A673 (cell line): ENCODE data around the gene TAF15. TPM values are rescaled to one million over a fixed set of nuclear protein-coding genes. Genes with fewer than 3 reads are reported as not detected.

ENCODE experiments used
- BruUV-seq: library from RNA; stranded (reverse); fragments of 400-500 nt; replicated peaks from 2 replicates; lab custom pipeline; 2021; lab: Mats Ljungman, UMichigan
- CTCF ChIA-PET: fragments of 300-600 bp; sonication (Branson Sonifier 250); formaldehyde crosslinking; loops from one replicate; lab custom pipeline; 2022; ENCODE audit warnings: antibody characterized with exemption; lab: Charles Lee
- POLR2A ChIA-PET: fragments of 300-600 bp; sonication (Branson Sonifier 250); formaldehyde crosslinking; loops from one replicate; lab custom pipeline; 2022; ENCODE audit warnings: antibody characterized with exemption; ENCODE audit not compliant: low non-redundant PET; lab: Charles Lee
- DNase-seq: peaks from one replicate; pipeline ENCODE4 v3.0.0-alpha.2; 2015; ENCODE audit warnings: low spot score
- H3K27ac ChIP-seq: fragments of 200-600 bp; sonication (generic); 2 replicates; pipeline ENCODE4 v1.5.1; 2016; ENCODE audit warnings: mixed run types, low read depth, mild to moderate bottlenecking, mixed read lengths, antibody characterized with exemption, low read length; ENCODE audit not compliant: poor library complexity, severe bottlenecking
- H3K27me3 ChIP-seq: fragments of 200-600 bp; sonication (generic); replicated peaks from 2 replicates; pipeline ENCODE4 v1.6.1; 2017; ENCODE audit warnings: mixed run types, low read depth, mild to moderate bottlenecking, mixed read lengths, antibody characterized with exemption, low read length; ENCODE audit not compliant: insufficient read depth, poor library complexity
- H3K36me3 ChIP-seq: fragments of 200-600 bp; sonication (generic); 2 replicates; pipeline ENCODE4 v1.6.1; 2016; ENCODE audit warnings: mixed run types, mild to moderate bottlenecking, mixed read lengths, antibody characterized with exemption, low read length; ENCODE audit not compliant: insufficient read depth, poor library complexity, severe bottlenecking
- H3K4me1 ChIP-seq: fragments of 200-600 bp; sonication (generic); 2 replicates; pipeline ENCODE4 v1.6.1; 2017; ENCODE audit warnings: mixed run types, mild to moderate bottlenecking, mixed read lengths, antibody characterized with exemption, low read length; ENCODE audit not compliant: insufficient read depth, poor library complexity, severe bottlenecking
- H3K4me3 ChIP-seq: fragments of 200-600 bp; sonication (generic); 2 replicates; pipeline ENCODE4 v1.5.1; 2016; ENCODE audit warnings: low read depth, mixed run types, mild to moderate bottlenecking, mixed read lengths, low read length; ENCODE audit not compliant: poor library complexity, severe bottlenecking
- H3K9me3 ChIP-seq: fragments of 200-600 bp; sonication (generic); 2 replicates; pipeline ENCODE4 v1.6.1; 2016; ENCODE audit warnings: mixed run types, low read depth, mild to moderate bottlenecking, mixed read lengths, antibody characterized with exemption, low read length; ENCODE audit not compliant: poor library complexity, severe bottlenecking
- EZH2 ChIP-seq: fragments of 200-600 bp; sonication (generic); IDR thresholded peaks from 2 replicates; pipeline ENCODE4 v1.6.1; 2017; ENCODE audit warnings: borderline replicate concordance, low read depth, mild to moderate bottlenecking, mixed read lengths, antibody characterized with exemption, low read length; ENCODE audit not compliant: poor library complexity, severe bottlenecking
- intact Hi-C: fragments of 100-400 bp; cut with micrococcal nuclease; formaldehyde crosslinking; loops from one replicate; pipeline ENCODE4 v1.10.0; 2022; ENCODE audit not compliant: unreplicated experiment
- total RNA-seq: library from RNA; stranded (reverse); gene quantifications from 2 replicates; pipeline ENCODE4 v1.2.3, GENCODE V29; 2021
- TF ChIP-seq, protein P1 (sequence below): fragments of 300-800, 200-600 bp; sonication (generic); conservative IDR thresholded peaks from 2 replicates; pipeline ENCODE4 v1.5.1; 2017; ENCODE audit warnings: low read depth, mild to moderate bottlenecking, antibody characterized with exemption, low read length, moderate library complexity, mixed read lengths

Gene TAF15
- total RNA-seq, 1 experiment from 2014 or later = 108 TPM

GRCh38 chr17:35892091-35893035, 83.1 kb downstream of the TAF15 start:
- CTCF ChIA-PET = no interaction called here
- POLR2A ChIA-PET = no interaction called here
- no peaks in the 10 kb centered on the region for H3K9me3 ChIP-seq
- intact Hi-C loops = no loop called here
- no peaks in the 10 kb centered on the region for H3K27me3 ChIP-seq
- BruUV-seq = no TSS peak
- DNase-seq = no peak
- H3K4me3 ChIP-seq = no peak overlapping the region
- no peaks in the 10 kb centered on the region for H3K4me1 ChIP-seq
- TF ChIP-seq, protein P1, sequence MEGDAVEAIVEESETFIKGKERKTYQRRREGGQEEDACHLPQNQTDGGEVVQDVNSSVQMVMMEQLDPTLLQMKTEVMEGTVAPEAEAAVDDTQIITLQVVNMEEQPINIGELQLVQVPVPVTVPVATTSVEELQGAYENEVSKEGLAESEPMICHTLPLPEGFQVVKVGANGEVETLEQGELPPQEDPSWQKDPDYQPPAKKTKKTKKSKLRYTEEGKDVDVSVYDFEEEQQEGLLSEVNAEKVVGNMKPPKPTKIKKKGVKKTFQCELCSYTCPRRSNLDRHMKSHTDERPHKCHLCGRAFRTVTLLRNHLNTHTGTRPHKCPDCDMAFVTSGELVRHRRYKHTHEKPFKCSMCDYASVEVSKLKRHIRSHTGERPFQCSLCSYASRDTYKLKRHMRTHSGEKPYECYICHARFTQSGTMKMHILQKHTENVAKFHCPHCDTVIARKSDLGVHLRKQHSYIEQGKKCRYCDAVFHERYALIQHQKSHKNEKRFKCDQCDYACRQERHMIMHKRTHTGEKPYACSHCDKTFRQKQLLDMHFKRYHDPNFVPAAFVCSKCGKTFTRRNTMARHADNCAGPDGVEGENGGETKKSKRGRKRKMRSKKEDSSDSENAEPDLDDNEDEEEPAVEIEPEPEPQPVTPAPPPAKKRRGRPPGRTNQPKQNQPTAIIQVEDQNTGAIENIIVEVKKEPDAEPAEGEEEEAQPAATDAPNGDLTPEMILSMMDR = no peak
- no peak for TF ChIP-seq EZH2
- H3K27ac ChIP-seq = no peak overlapping the region
- H3K36me3 ChIP-seq = no peaks in the 10 kb centered on the region

DNA sequence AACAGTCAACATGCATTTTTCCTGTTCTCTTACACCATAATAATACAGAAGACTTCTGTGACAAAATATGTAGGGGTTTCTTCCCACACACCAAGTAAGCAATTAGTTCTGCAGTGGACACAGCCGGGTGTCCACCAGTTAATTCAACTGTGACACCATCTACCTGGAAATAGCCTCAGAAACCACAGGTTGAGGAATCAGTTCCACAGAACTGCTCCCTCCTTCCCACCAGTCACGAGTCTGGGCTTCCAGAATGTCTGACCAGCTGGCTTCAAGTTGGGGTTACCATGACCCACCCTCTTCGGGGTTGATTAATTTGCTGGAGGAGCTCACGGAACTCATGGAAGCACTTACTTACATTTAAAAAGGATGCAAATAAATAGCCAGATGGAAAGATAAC, 84.5 kb downstream of the TAF15 start:
- Histone ChIP-seq H3K36me3 (no peaks in the 10 kb centered on the region), H3K9me3 (no peaks in the 10 kb centered on the region), H3K27me3 (no peaks in the 10 kb centered on the region), H3K4me3 (no peak overlapping the region), H3K4me1 (no peaks in the 10 kb centered on the region), H3K27ac (no peak overlapping the region)
- CTCF ChIA-PET = no interaction called here
- DNase-seq = no peak
- TF ChIP-seq EZH2 = no peak
- TF ChIP-seq, protein P1 = no peak
- POLR2A ChIA-PET = no interaction called here
- BruUV-seq = no TSS peak
- intact Hi-C loops = no loop called here

GRCh38 chr17:35894206-35894605, 84.9 kb downstream of the TAF15 start:
- no peak for TF ChIP-seq EZH2
- TF ChIP-seq, protein P1 = no peak
- Histone ChIP-seq H3K4me1 (no peaks in the 10 kb centered on the region), H3K9me3 (no peaks in the 10 kb centered on the region), H3K36me3 (no peaks in the 10 kb centered on the region), H3K27me3 (no peaks in the 10 kb centered on the region), H3K4me3 (no peak overlapping the region), H3K27ac (no peak overlapping the region)
- POLR2A ChIA-PET = no interaction called here
- CTCF ChIA-PET = no interaction called here
- intact Hi-C loops = no loop called here
- BruUV-seq = no TSS peak
- no peak for DNase-seq
